ENCODE results near the gene C1QTNF1. TPM values are rescaled to one million over a fixed set of nuclear protein-coding genes. Genes with fewer than 3 reads are reported as not detected.

The C1QTNF1 gene
- total RNA-seq, 2 donors from 2014 or later, result 125 to 401 TPM

DNA sequence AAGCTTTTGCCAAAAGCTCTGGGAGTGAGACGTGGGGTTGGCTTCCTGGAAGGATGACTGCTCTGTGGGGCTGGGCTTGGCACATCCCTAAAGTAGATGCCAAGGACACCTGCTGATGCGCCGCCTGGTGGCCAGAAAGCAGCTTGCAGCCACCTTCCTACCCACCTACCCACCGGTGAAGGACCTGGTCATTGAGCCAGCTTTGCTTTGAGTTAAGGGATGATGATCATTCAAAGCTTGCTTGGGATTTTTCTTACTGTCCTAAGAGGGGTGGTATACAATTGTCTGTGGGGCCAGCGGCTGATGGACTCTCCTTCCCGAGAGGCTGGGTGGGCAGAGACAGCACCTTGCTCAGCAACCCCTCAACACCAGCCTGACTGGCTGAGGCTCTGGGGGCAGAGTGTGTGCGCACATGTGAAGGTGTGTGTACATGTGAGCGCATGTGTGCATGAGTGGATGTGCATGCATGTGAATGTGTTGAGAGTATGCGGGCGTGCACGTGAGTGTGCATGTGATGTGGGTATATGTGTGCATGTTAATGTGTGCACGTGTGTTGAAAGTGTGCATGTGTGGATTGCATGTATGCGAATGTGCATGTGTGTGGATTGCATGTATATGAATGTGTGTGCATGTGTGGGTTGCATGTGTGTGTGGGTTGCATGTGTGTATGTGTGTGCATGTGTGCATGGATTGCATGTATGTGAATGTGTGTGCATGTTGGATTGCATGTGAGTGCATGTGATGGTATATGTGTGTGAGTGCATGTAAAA, 18.6 kb downstream of the C1QTNF1 start:
- Histone ChIP-seq H3K9me3 (no peaks in the 10 kb centered on the region), H3K27ac (peak overlapping the region in 1 of 2 donors; percentile 31), H3K4me3 (no peak overlapping the region), H3K27me3 (no peaks in the 10 kb centered on the region), H3K4me1 (peaks cover 0 to 39% of the 10 kb centered on the region in 2 donors), H3K36me3 (peaks cover 31% of the 10 kb centered on the region)
- TF ChIP-seq, protein P1, sequence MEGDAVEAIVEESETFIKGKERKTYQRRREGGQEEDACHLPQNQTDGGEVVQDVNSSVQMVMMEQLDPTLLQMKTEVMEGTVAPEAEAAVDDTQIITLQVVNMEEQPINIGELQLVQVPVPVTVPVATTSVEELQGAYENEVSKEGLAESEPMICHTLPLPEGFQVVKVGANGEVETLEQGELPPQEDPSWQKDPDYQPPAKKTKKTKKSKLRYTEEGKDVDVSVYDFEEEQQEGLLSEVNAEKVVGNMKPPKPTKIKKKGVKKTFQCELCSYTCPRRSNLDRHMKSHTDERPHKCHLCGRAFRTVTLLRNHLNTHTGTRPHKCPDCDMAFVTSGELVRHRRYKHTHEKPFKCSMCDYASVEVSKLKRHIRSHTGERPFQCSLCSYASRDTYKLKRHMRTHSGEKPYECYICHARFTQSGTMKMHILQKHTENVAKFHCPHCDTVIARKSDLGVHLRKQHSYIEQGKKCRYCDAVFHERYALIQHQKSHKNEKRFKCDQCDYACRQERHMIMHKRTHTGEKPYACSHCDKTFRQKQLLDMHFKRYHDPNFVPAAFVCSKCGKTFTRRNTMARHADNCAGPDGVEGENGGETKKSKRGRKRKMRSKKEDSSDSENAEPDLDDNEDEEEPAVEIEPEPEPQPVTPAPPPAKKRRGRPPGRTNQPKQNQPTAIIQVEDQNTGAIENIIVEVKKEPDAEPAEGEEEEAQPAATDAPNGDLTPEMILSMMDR (IDR thresholded peaks at IDR 0.05), result peak; percentile 90 to 93
- no peak for DNase-seq (ENCODE audit: low spot score)

DNA sequence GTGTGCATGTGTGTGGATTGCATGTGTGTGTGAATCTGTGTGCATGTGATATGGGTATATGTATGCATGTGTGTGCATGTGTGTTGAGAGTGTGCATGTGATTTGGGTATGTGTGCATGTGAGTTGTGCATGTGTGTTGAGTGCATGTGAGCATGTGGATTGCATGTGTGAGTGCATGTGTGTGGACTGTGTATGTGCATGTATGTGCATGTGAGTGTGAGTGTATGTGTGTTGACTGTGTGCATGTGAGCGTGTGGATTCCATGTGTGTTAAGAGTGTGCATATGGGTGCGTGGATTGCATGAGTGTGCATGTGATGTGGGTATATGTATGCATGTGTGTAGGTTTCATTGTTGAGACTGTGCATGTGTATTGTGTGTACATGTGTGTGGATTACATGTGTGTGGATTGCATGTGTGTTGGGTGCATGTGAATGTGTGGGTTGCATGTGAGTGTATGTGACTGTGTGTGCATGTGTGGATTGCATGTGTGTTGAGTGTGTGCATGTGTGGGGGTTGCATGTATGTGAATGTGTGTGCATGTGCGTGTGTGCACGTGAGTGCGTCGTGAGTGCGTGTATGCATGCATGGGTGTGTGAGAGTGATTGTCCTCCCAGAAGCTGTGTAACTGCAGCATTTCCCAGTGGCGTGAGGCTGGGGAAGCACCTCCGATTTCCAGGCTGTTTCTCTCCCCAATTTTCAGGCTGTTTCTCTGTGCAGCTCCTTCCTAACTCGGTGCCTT, 19.4 kb downstream of the C1QTNF1 start:
- H3K27ac ChIP-seq, result no peak overlapping the region
- no peaks in the 10 kb centered on the region for H3K27me3 ChIP-seq
- peaks cover 0 to 40% of the 10 kb centered on the region in 2 donors for H3K4me1 ChIP-seq
- no peaks in the 10 kb centered on the region for H3K9me3 ChIP-seq
- no peak for DNase-seq (ENCODE audit: low spot score)
- peaks cover 36% of the 10 kb centered on the region for H3K36me3 ChIP-seq
- TF ChIP-seq, protein P1 (IDR thresholded peaks at IDR 0.05), result no peak
- H3K4me3 ChIP-seq, result no peak overlapping the region

DNA sequence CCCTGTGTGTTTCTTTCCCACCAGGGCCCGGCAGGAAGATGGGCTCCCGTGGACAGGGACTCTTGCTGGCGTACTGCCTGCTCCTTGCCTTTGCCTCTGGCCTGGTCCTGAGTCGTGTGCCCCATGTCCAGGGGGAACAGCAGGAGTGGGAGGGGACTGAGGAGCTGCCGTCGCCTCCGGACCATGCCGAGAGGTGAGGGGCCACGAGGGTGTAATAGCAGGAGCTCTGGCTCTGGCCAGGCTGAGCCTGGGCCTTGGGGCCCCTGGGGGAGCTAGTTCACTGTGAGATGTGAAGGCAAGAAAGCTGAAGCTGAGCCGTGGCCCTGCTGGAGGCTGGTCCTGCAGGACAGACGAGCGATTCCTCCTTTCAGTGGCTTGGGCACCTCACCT, 20.0 kb downstream of the C1QTNF1 start:
- no peak for DNase-seq (ENCODE audit: low spot score)
- TF ChIP-seq, protein P1 (IDR thresholded peaks at IDR 0.05), result no peak
- no peak overlapping the region for H3K4me3 ChIP-seq
- peaks cover 0 to 40% of the 10 kb centered on the region in 2 donors for H3K4me1 ChIP-seq
- H3K9me3 ChIP-seq, result no peaks in the 10 kb centered on the region
- peaks cover 37% of the 10 kb centered on the region for H3K36me3 ChIP-seq
- no peaks in the 10 kb centered on the region for H3K27me3 ChIP-seq
- H3K27ac ChIP-seq, result no peak overlapping the region

DNA sequence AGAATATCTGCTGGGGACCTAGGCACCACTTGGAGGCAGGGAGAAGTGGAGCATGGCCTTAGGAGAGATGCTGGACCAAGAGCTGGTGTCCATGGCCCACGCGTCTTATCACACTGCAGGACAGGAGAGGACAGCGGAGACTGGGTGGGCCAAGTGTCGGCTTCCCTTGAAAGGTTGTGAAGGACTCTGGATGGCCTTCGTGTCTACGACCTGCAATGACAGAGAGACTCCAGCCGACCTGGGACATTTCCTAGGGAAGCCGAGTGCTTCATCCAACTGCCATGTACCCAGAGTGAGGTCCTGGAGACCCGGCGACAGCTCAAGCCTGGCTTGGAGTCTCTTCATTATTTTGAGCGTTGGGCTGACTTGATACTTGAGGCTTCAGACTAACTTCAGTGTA, 20.5 kb downstream of the C1QTNF1 start:
- DNase-seq (ENCODE audit: low spot score), result no peak
- H3K4me1 ChIP-seq, result peaks cover 0 to 40% of the 10 kb centered on the region in 2 donors

DNA sequence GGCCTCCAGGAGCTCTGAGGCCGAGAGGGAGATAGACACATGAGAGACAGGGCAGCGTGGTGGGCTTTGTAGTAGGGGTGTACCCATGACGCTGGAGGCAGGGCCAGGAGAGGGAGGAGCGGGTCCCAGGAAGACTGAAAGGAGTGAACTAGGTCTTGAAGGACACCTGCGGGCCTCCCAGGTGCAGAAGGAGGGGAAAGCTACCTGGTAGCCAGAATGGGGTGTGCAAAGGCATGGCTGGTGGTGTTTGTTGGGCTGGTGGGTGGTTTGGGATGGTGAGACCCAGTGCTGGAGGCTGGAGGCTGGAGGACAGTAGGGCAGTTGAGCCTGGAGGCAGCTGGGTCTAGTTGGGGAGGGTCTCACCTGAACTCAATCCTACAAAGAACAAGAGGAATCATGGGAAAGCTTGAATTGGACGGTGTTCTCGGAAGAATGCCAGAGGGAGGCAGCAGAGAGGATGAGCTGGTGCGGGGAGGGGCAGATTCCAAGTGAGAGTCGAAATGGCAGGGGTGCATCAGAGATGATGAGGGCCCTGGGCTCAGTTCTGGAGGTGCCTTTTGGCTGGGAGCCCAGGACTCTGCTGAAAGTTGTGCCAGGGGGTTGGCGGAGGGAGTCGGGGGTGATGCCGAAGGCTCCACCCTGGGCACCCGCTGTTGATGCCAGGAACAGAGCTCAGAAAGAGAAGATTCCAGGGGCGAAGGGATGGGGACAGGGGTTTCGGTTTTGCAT, 21.2 kb downstream of the C1QTNF1 start:
- DNase-seq (ENCODE audit: low spot score), result no peak
- TF ChIP-seq, protein P1 (IDR thresholded peaks at IDR 0.05), result no peak
- peaks cover 47% of the 10 kb centered on the region for H3K36me3 ChIP-seq
- H3K27ac ChIP-seq, result peak overlapping the region in 1 of 2 donors; percentile 67
- H3K9me3 ChIP-seq, result no peaks in the 10 kb centered on the region
- no peaks in the 10 kb centered on the region for H3K27me3 ChIP-seq
- peaks cover 0 to 40% of the 10 kb centered on the region in 2 donors for H3K4me1 ChIP-seq
- H3K4me3 ChIP-seq, result no peak overlapping the region

More for the DNA sequence above, 20.5 kb downstream of the C1QTNF1 start:
- Histone ChIP-seq H3K27me3 (no peaks in the 10 kb centered on the region), H3K4me3 (no peak overlapping the region), H3K27ac (no peak overlapping the region), H3K36me3 (peaks cover 42% of the 10 kb centered on the region), H3K9me3 (no peaks in the 10 kb centered on the region)
- TF ChIP-seq, protein P1 (IDR thresholded peaks at IDR 0.05), result no peak

Data from right atrium auricular region (tissue), 2 donors.